Measurements from ENCODE around the gene TAS2R41.

The TAS2R41 gene

GRCh38 chr7:143444063-143444782 is 33.5 kb upstream of the TAS2R41 start:
- no peaks in the 10 kb centered on the region for H3K4me1 ChIP-seq (ENCODE audit: control insufficient read depth, insufficient read depth, low read length)
- no peaks in the 10 kb centered on the region for H3K9me3 ChIP-seq (ENCODE audit: control insufficient read depth, insufficient read depth, low read depth, low read length)
- H3K36me3 ChIP-seq (ENCODE audit: control insufficient read depth in 2 of 2, insufficient read depth in 1 of 2, low read length in 2 of 2), result no peaks in the 10 kb centered on the region
- no peak overlapping the region for H3K4me3 ChIP-seq (ENCODE audit: low read depth, low read length)
- no peak overlapping the region for H3K27ac ChIP-seq (ENCODE audit: extremely low read depth, low read depth, low read length)
- POLR2A ChIA-PET, result no interaction called here
- TF ChIP-seq ZNF624 (tag by site-specific recombination; IDR thresholded peaks at IDR 0.05) (no peak), ZNF280C (tag by site-specific recombination; IDR thresholded peaks at IDR 0.05) (no peak), ZNF398 (tag by site-specific recombination; IDR thresholded peaks at IDR 0.05) (no peak), ZNF837 (tag by site-specific recombination; IDR thresholded peaks at IDR 0.05) (no peak), ZNF280D (tag by site-specific recombination; IDR thresholded peaks at IDR 0.05) (no peak), ZNF148 (tag by site-specific recombination; IDR thresholded peaks at IDR 0.05; ENCODE audit: borderline replicate concordance) (no peak), ZBTB10 (tag by site-specific recombination; IDR thresholded peaks at IDR 0.05) (no peak), WT1 (tag by site-specific recombination; IDR thresholded peaks at IDR 0.05) (no peak), HIC1 (tag by site-specific recombination; IDR thresholded peaks at IDR 0.05) (no peak), ZNF223 (tag by site-specific recombination; IDR thresholded peaks at IDR 0.05) (no peak), ZNF664 (tag by site-specific recombination; IDR thresholded peaks at IDR 0.05) (no peak), ZSCAN5A (tag by site-specific recombination; IDR thresholded peaks at IDR 0.05) (no peak), ZNF311 (tag by site-specific recombination; IDR thresholded peaks at IDR 0.05; ENCODE audit: borderline replicate concordance) (no peak)
- CTCF ChIA-PET, result no interaction called here
